HG03439 (cell line): ENCODE data around the gene TTC34.

ENCODE experiments used
- ATAC-seq: cut with Tn5 transposase; IDR thresholded peaks from one replicate; pipeline ENCODE4 v1.9.1; 2021; ENCODE audit warnings: mild to moderate bottlenecking, moderate library complexity; ENCODE audit not compliant: unreplicated experiment

Gene TTC34

GRCh38 chr1:2814511-2815075, 13.1 kb upstream of the TTC34 start:
- ATAC-seq, result no peak

DNA sequence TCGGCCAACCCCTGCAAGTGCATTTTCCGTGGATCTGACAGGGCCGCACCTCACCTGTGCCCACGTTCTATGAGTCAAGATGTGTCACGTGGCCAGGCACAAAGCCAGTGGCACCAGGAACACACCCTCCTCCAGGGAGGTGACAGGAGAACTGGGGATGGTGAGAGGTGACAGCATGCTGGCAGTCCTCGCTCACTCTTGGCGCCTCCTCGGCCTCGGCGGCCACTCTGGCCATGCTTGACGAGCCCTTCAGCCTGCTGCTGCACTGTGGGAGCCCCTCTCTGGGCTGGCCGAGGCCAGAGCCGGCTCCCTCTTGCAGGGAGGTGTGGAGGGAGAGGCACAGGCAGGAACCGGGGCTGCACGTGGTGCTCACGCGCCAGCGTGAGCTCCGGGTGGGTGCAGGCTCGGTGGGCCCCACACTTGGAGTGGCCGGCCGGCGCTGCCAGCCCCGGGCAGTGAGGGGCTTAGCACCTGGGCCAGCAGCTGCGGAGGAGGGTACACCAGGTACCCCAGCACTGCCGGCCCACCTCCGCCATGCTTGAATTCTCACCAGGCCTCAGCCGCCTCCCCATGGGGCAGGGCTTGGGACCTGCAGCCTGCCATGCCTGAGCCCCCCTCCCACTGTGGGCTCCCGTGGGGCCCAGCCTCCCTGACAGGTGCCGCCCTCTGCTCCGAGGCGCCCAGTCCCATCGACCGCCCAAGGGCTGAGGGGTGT, 11.6 kb upstream of the TTC34 start:
- no peak for ATAC-seq

DNA sequence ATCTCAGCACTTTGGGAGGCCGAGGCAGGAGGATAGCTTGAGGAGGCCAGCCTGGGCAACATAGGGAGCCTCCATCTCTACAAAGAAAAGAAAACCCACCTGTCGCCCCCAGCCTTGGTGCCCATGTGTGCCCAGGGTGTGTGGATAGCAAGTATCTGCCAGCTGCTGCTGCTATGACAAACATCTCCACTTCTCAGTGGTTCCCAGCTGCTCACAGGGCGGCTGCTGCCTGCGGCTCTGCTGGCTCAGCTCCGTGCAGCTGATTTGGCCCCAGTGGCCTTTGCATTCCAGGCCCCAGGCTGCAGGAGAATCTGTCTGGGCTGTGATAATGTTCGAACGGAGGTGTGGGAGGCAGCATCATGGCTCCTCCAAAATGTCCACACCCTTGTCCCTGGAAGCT, 10.6 kb upstream of the TTC34 start:
- ATAC-seq, result no peak

GRCh38 chr1:2811533-2811918, 10.0 kb upstream of the TTC34 start:
- no peak for ATAC-seq

DNA sequence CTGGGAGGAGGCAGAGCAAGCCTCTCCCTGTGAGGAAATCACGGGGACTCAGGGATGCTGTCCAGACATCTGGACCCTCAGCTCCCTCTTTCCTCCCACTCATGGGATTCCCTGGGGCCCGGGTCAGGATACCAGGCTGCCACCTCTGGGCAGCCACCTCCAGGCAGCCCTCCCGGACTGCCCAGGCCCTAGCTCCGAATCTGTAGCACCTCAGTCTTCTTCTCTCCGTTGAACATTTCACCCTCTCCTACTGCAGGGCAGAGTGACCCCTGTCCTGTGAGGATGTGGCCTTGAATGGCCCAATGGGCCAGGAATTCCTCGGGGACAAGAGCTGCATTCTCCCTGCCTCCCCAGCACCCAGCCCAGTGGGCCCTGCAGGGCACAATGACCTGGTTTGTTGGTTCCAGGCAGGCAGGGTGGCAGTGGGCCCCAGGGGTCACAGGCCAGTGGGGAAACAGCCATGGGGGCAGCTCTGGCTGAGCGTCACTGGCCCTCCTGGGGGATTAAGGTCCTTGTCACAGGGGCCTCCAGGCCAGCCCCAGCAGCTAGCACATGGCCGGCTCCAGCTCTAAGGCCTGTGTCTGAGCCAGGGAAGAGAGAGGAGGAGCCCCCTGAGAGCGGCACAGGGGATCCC, 9.5 kb upstream of the TTC34 start:
- ATAC-seq, result no peak

DNA sequence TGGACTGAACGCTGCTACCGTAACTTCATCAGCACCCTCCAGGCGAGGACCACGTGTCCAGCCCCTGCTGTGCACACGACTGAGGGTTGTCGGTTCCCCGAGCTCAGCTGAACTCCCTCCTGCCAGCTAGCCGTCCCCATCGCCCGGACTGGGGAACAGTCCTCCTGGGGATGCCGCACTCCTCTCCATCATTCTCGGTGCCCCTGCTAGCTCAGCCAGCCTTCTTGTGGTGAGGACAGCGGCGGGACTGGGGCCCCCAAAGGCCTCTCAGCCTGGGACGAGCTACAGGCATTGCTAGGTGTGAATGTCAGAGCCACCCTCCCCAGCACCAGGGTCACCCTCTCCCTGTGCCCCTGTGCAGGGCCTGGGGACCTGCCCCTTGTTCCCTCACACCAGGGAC, 8.8 kb upstream of the TTC34 start:
- ATAC-seq, result no peak

DNA sequence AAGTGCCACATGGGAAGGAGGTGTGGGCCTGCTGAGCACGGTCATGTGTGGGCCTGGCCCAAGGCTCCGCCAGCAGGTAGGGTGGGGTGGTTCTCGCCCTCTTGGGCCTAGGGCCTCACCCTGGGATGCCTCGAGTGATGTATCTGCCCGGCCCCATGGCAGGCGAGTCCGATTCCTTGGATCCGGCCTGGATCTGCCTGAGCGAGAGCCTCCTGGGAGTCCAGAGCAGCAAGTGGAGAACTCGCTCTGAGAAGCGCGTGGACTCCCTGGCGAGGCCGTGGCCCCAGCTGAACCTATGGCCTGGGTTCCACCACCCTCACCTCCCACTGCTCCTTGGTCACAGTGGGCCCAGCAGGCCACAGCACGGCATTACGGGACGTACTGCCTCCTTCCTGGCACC, 8.2 kb upstream of the TTC34 start:
- ATAC-seq, result no peak

DNA sequence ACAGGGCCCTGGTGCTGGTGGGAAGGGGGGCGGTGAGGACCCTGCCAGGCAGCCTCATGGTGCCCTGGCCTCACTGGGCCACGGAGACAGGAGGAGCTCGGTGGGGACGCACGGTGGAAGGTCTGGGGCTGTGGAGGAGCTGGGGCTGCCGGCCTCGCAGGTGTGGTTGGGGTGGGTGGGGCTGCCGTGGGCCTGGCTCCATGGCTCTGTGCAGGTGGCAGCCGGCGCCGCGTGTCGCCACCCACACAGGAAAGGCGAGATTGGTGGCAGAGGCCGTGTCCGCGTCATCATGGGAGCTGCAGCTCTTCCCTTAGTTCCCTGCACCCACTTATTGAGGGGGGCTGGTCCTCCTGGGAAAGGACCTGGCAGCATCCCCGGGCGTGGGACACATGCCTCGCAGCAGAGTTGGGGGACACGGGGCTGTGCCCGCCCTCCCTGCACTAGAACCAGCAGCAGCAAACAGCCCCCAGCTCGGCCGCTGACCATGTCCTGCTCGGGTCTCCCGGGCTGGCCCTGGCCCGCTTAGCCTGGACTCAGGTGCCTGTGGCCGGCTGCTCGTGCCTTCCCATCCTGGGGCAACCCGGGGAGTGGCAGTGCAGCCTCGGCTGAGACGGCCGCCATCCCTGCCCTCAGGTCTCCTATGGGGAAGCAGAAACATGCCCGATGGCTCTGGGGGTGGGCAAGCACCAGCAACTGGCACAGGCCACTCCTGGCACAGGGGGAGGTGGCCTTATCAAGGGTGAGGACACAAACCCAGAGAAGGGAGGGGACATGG, 7.5 kb upstream of the TTC34 start:
- ATAC-seq, result no peak

- no peak for ATAC-seq
These were observed 6.9 kb upstream of the TTC34 start for GRCh38 chr1:2808386-2808705.

DNA sequence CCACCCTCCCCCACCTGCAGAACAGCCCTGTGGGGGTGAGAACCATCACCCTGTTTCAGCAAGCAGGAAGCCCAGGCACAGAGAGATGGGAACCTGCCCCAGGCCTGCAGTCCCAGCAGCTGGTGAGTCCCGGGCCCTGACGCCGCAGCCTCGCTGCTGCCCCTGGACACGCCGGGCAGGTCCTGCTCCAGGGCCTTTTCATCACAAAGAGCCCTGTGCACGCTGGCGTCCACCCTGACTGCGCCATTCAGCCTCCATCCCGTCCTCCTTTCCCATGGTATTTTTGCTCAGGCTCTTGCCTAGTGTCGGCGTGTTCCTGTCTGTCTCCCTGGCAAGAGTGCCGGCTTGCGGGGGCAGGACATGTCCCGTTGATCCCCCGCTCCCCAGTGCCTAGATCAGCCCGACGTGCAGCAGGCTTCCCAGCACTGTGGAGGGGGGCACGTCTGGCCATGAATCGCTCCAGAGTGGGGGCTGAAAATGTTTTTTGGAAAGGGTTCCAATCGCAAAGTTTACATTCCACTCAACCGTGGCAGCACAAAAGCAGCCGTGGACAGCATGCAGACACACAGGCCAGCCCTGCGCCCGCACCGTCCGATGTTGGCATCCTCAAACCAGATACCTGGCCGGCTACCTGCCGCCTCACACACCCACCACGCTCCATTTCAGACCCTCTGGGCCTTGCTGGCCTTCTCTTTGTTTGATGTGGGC, 6.3 kb upstream of the TTC34 start:
- ATAC-seq, result no peak

- no peak for ATAC-seq
These were observed 5.5 kb upstream of the TTC34 start for GRCh38 chr1:2807036-2807435.

DNA sequence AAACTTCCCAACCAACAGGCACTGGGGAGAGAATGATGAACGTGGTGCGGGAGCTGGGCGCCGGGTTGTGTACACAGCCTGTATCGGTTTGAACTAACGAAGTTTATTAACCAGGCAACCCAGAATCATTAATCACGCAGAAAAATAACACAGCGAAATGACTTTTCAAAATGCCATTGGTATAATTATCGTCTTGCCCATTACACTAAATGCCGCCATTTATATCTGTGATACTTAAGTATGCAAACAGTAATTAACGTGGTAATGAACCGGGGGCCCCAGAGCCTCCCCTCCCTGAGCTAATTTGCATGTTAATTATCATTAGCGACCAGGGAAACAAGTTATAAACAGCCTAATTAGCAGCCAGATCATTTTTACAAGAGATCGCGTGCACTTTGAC, 5.1 kb upstream of the TTC34 start:
- no peak for ATAC-seq

DNA sequence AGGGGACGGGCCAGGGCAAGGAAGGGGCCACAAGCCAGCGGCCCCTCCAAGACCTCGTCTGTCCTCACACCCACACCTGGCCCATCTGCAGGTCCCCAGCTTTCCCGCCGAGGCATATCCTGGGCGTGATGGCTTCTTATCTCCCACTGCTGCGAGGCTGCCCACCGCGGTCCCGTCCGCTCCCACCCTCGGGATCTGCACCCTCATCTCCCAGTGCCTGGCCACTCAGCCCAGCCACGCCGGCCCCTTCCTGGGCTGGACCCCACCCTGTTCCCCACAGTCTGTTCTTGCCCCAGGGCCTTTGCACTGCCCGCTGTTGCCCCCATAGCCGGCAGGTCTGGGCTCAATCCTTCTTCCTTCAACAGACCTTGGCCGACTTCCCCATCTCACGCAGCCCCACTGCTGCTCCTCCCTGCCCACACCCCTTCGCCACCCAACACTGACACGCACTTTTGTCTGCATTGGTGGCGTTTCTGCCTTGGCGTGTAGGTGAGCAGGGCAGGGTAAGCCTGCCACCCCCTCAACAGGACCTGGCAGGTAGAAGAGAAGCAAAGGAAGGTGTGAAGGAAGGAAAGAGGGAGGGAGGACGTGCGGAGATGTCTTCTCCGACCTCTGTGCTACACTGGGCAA, 4.4 kb upstream of the TTC34 start:
- ATAC-seq, result no peak

DNA sequence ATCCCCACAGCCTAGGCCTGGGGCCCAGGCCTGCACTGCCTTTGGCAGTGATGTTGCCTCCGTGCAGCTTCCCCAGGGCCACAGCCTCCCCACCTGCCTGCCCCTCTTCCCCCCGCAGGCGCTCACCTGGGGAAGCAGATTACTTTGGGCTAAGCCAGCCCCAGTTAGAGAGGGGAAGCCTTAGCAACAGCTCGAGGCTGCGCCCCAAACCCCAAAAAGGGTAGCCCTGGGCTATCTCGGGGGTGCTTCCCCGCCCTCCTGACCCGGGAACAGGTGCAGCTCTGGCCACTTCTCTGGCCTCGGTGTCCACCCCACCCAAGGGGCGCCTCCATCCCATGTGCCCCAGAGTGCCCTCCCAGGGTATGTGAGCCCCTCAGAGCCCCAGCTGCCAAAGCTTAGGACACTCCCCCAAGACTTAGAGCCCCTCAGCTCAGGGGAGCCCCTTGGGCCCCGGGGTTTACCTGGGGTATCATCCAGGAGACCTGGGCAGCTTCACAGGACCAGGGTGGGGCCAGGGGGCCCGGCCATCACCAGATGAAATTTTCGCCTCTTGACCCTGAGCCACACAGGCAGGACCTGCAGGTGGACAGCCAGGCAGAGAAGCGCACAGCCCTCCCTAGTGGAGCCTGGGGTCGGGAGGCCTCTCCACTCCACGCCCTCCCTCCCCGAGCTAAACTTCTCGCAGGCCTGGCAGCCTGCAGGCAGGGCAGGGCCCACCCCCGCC, 3.3 kb upstream of the TTC34 start:
- no peak for ATAC-seq

DNA sequence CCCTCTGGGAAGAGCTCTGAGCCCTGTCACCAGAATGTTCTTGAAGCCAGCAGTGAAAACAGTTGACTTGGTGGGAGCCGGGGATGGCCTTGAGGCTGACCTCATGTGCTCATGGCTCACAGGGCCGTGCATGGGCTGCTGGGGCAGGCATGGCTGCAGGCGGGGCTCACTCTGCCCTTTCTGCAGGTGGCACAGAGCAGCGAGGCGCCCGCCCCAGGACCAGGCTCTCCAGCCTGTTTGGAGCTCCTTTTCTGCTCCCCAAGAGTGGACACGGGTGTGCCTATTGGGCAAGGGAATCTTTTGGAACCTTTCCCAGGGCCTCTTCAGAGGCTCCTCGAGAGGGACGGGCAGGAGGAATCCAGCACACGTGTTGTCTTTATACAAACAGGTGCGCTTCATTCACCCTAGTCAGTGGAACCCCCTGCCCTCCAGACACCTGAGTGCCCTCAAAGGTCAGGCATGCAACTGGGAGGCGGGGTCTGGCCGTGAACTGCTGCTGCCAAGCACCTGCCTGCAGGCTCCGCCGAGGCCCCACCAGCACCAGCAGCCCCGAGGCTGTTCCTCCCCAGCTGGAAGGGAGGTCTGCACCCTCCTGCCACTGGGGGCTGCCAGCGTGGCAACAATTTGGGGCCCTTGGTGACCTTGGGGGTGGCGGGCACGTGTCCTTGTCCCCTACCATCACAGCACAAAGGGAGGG, 2.6 kb upstream of the TTC34 start:
- no peak for ATAC-seq

GRCh38 chr1:2803086-2803930, 1.8 kb upstream of the TTC34 start:
- no peak for ATAC-seq

GRCh38 chr1:2802421-2802961, 998 bp upstream of the TTC34 start:
- no peak for ATAC-seq

GRCh38 chr1:2801046-2801445, 447 bp downstream of the TTC34 start:
- ATAC-seq, result no peak

DNA sequence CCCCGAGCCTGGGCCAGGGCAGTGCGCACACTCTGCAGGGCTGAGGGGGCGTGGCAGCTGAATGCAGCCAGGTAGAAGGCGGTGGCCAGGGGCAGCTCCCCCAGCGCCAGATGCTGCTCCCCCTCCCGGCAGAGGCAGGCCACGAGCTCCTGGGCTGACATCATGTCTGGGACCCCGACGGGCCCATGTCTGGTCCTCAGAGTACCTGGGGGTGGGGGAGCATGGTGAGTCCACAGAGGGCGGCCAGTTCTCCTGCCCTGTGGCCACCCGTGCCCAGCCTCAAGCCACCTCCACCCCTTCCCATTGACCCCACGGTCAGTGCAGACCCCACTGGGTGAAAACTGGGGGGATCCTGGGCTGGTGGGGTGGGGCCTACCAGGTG, 838 bp downstream of the TTC34 start:
- no peak for ATAC-seq
